Activated CD4-positive, alpha-beta T cell treated with anti-CD3 and anti-CD28 coated beads, Interleukin-2, amount 50 U/mL, for 48 hours (primary cell): Measurements from ENCODE around the gene IQCN.
A peak's percentile ranks its signal among the peaks of the same experiment; 100 is the strongest.

ENCODE experiments used
- DNase-seq, 2 experiments: peaks; one replicate each; pipeline ENCODE4 v3.0.0-alpha.2; 2020

The IQCN gene

GRCh38 chr19:18286973-18287635 lies 12.9 kb upstream of the IQCN start:
- DNase-seq, result no peak

- DNase-seq, result peak; percentile 73 to 78
Measured at GRCh38 chr19:18284712-18285360, 10.6 kb upstream of the IQCN start.

- DNase-seq, result no peak
Measured at GRCh38 chr19:18283338-18283737, 9.1 kb upstream of the IQCN start.

- DNase-seq, result peak in 1 of 2 experiments; percentile 54
Measured at GRCh38 chr19:18282788-18283141, 8.5 kb upstream of the IQCN start.

- peak in 1 of 2 experiments; percentile 55 for DNase-seq
Measured at GRCh38 chr19:18282021-18282787, 8.0 kb upstream of the IQCN start.

- DNase-seq, result peak; percentile 97
Measured at GRCh38 chr19:18281082-18282020, 7.1 kb upstream of the IQCN start, which contains the start of gene JUND. JUND (minus strand) TSS chr19:18281622; CDS start chr19:18281484, 138 bp downstream.

GRCh38 chr19:18280247-18281081 lies 6.2 kb upstream of the IQCN start:
- DNase-seq, result peak; percentile 68 to 74

- peak; percentile 91 to 93 for DNase-seq
Measured at GRCh38 chr19:18279516-18280246, 5.4 kb upstream of the IQCN start.

GRCh38 chr19:18279266-18279515 lies 4.9 kb upstream of the IQCN start:
- DNase-seq, result no peak

GRCh38 chr19:18278521-18279265 lies 4.4 kb upstream of the IQCN start:
- DNase-seq, result peak; percentile 53 to 67

GRCh38 chr19:18274781-18275356 lies 617 bp upstream of the IQCN start:
- DNase-seq, result no peak

GRCh38 chr19:18273561-18274218 lies 562 bp downstream of the IQCN start:
- no peak for DNase-seq

- no peak for DNase-seq
Measured at GRCh38 chr19:18271433-18271841, 2.8 kb downstream of the IQCN start.

GRCh38 chr19:18270326-18270725 lies 3.9 kb downstream of the IQCN start:
- DNase-seq, result no peak

GRCh38 chr19:18269070-18269723 lies 5.1 kb downstream of the IQCN start:
- no peak for DNase-seq

GRCh38 chr19:18266771-18267686 lies 7.2 kb downstream of the IQCN start:
- DNase-seq, result no peak

- no peak for DNase-seq
Measured at GRCh38 chr19:18265582-18265981, 8.7 kb downstream of the IQCN start.

GRCh38 chr19:18264971-18265540 lies 9.2 kb downstream of the IQCN start:
- no peak for DNase-seq
